NCI-H524 (cell line): Measurements from ENCODE around the gene SBF1.

ENCODE experiments used
- DNase-seq, 2 experiments: peaks; one replicate each; lab custom pipeline; 2025; lab: John Stamatoyannopoulos, UW

The SBF1 gene

DNA sequence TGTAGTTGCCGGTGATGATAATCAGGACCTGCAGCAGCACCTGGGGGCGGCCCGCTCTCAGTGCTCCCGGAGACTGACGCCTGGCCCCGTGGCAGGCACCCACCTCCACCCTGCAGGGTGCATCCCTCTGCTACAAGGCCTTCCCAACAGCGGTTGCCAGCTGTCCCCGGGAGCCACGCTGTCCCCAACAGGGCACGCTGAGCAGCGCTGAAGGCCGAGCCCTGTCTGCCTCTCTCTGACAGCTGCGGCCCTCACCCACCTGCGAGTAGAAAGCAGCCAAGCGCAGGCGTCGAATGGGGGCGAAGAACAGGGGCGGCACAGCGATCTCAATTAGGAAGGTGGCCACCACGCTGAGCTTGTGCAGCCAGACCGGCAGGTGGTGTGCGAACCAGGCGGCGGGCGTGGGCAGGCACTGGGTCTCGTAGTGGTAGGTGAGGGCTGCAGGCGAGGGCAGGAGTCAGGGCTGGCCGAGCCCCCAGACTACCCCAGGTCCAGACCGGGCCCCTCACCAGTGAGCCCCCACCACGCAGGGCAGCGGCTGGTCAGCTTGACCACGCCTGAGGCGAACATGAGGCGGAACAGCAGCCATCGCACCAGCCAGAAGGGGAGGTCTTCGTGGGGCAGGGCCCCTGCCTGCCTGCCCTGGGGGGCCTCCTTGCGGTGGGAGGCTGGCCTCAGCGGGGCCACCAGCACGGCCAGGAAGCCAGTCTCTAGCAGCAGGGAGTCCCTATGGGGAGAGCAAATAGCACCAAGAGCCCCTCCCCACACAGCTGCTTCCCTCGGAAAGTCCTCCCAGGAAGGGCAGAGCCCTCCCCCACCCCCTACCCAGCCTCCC lies 31.2 kb upstream of the SBF1 start:
- no peak for DNase-seq

GRCh38 chr22:50505276-50505775 lies 30.5 kb upstream of the SBF1 start:
- no peak for DNase-seq

- DNase-seq, result no peak
Observed at GRCh38 chr22:50504369-50505211, 29.8 kb upstream of the SBF1 start.

- no peak for DNase-seq
Observed at GRCh38 chr22:50503475-50504145, 28.8 kb upstream of the SBF1 start.

- no peak for DNase-seq
Observed at GRCh38 chr22:50502628-50503474, 28.0 kb upstream of the SBF1 start.

GRCh38 chr22:50502096-50502495 lies 27.3 kb upstream of the SBF1 start:
- no peak for DNase-seq

DNA sequence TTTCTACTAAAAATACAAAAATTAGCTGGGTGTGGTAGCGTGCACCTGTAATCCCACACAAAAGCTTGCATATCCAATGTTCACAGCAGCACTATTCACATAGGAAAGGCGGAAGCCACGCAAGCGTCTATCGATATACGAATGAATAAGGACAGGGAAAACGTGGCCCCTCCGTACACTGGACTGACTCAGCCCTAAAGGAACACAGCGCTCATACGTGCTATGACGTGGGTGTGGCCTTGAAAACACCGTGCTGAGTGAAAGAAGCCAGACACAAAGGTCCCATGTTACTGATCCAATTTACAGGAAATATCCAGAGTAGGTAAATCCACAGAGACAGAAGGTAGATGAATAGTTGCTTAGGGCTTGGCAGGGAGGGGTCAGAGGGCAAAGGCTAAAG lies 25.6 kb upstream of the SBF1 start:
- no peak for DNase-seq

GRCh38 chr22:50498322-50498890 lies 23.6 kb upstream of the SBF1 start:
- DNase-seq, result peak; percentile 36 to 86

GRCh38 chr22:50497093-50497492 lies 22.3 kb upstream of the SBF1 start:
- DNase-seq, result no peak

DNA sequence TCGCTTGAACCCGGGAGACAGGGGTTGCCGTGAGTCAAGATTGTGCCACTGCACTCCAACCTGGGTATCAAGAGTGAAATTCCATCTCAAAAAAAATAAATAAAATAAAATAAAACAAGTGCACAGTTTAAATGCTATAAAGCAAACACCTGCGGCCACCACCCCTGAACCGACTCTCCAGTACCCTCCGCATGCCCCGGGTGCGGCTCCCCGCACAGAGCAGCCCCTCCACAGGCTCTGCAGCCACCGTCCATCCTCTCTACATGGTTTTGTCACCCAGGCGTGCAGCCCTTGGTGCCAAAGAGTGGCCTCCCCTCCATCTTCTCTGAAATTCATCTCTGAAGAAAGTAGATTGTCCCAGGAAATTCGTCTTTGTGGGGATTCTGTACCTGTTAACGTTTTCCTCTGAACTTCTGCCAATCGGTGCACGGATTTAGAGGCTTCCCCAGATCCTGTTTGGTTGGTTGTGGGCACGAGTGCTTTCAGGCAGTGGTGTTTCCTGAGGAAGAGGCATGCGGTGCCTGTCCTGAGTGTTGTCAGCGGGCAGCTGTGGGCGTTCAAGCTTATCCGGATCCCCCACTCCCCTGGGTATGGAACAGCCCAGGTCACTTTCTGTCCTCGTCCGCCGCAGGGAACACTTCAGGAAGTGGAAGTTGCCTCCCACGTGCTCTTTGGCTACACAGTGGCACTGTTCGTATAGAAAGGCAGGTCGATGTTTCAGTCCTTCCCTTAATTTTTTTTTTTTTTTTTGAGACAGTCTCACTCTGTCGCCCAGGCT lies 15.9 kb upstream of the SBF1 start:
- no peak for DNase-seq

GRCh38 chr22:50489363-50490243 lies 14.8 kb upstream of the SBF1 start:
- DNase-seq, result no peak

DNA sequence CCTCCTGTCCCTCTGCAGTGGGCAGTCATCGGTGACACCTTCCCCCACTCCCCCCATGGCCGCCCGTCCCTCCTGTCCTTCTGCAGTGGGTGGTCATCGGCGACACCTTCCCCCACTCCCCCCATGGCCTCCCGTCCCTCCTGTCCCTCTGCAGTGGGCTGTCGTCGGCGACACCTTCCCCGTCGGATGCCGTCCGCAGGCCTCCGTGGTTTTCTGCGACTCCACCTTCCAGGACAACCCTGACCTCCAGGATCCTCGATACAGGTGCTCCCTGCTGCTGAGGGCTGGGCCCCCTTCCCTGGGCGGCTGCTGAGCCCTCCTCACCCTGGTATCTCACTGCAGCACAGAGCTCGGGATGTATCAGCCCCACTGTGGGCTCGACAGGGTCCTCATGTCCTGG lies 14.1 kb upstream of the SBF1 start:
- no peak for DNase-seq

DNA sequence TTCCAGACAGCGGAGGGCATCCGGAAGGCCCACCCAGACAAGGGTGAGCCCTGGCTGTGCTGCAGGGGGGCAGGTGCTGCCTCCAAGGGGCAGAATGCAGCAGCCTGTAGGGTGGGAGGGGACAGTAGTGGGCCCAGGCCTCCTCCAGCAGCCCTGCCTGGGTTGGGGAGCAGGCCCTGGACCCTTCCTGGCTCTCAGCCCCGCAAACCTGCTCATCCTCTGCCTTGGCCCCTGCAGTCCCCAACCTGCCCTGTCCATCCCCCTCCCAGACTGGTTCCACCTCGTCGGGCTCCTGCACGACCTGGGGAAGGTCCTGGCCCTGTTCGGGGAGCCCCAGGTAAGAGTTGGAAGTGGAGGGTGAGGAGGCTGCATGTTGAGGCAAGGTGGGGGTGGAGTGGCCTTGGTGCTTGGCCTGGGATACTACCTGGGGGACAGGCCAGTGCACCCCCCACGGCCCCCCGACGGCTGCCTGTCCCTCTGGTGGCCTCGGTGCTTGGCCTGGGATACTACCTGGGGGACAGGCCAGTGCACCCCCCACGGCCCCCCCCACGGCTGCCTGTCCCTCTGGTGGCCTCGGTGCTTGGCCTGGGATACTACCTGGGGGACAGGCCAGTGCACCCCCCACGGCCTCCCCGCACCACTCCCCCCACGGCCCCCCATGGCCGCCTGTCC lies 13.3 kb upstream of the SBF1 start:
- no peak for DNase-seq

DNA sequence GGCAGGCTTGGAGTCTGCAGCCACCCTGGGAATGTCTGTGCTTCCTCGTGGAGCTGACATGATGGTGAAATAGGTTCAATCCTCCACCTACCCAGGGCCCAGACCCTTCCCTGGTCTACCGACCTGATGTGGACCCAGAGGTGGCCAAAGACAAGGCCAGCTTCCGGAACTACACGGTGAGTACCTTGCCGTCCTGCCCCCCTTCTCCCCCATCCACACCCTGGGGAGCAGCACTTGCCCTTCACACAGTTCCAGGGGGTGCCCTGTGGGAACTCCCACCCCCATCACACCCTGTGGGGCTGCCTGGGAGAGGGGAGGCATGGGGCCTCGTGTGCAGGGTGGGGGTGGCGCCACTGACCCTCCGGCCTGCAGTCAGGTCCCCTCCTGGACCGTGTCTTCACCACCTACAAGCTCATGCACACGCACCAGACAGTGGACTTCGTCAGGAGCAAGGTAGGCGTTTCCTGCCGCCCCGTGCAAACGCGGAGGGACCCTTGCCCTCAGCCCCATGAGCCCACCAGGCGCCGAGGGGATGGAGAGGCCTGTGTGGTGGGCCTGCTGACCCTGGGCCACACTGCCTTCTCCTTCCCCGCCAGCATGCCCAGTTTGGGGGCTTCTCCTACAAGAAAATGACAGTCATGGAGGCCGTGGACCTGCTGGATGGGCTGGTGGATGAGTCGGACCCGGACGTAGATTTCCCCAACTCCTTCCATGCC lies 12.6 kb upstream of the SBF1 start:
- DNase-seq, result no peak

- DNase-seq, result no peak
Observed at GRCh38 chr22:50486561-50487289, 11.9 kb upstream of the SBF1 start, which contains the start of gene MIOX. Gene MIOX, plus strand, starts transcription at chr22:50486859. Its CDS starts 39 bp downstream, at chr22:50486898.

GRCh38 chr22:50485221-50486131 lies 10.6 kb upstream of the SBF1 start:
- no peak for DNase-seq
